Measurements from ENCODE around the gene NSMF. TPM values are rescaled to one million over a fixed set of nuclear protein-coding genes. Genes with fewer than 3 reads are reported as not detected.

NSMF gene
- total and polyA plus RNA-seq, 2 experiments from 2014 or later: 20.3 to 103 TPM

GRCh38 chr9:137467161-137467581, 8.0 kb upstream of the NSMF start:
- Mint-ChIP-seq H3K36me3 (ENCODE audit: low read depth) (no peaks in the 10 kb centered on the region; the same call in 2 of the 3 replicates), H3K9me3 (no peaks in the 10 kb centered on the region; the same call in 2 of the 3 replicates), H3K27ac (no peak overlapping the region), H3K4me1 (no peaks in the 10 kb centered on the region), H3K4me3 (no peak overlapping the region), H3K27me3 (ENCODE audit: insufficient read depth, low read depth, poor library complexity) (peaks cover 8% of the 10 kb centered on the region)
- Histone ChIP-seq H4K20me1 (replicated peaks; ENCODE audit: insufficient read depth) (no peaks in the 10 kb centered on the region), H3K27me3 (ENCODE audit: insufficient read depth) (no peaks in the 10 kb centered on the region), H3K36me3 (ENCODE audit: insufficient read depth) (no peaks in the 10 kb centered on the region), H3K9me2 (ENCODE audit: insufficient read depth) (no peaks in the 10 kb centered on the region), H3K27ac (ENCODE audit: low read depth) (no peak overlapping the region), H2AFZ (no peak overlapping the region), H3K79me2 (replicated peaks; ENCODE audit: insufficient read depth) (no peaks in the 10 kb centered on the region), H3F3A (replicated peaks; ENCODE audit: low read depth) (no peaks in the 10 kb centered on the region), H3K4me1 (ENCODE audit: insufficient read depth) (no peaks in the 10 kb centered on the region), H3K4me2 (no peak overlapping the region), H3K4me3 (no peak overlapping the region)
- ATAC-seq (no peak), DNase-seq (ENCODE audit: low spot score) (no peak)
- TF ChIP-seq, protein P1, sequence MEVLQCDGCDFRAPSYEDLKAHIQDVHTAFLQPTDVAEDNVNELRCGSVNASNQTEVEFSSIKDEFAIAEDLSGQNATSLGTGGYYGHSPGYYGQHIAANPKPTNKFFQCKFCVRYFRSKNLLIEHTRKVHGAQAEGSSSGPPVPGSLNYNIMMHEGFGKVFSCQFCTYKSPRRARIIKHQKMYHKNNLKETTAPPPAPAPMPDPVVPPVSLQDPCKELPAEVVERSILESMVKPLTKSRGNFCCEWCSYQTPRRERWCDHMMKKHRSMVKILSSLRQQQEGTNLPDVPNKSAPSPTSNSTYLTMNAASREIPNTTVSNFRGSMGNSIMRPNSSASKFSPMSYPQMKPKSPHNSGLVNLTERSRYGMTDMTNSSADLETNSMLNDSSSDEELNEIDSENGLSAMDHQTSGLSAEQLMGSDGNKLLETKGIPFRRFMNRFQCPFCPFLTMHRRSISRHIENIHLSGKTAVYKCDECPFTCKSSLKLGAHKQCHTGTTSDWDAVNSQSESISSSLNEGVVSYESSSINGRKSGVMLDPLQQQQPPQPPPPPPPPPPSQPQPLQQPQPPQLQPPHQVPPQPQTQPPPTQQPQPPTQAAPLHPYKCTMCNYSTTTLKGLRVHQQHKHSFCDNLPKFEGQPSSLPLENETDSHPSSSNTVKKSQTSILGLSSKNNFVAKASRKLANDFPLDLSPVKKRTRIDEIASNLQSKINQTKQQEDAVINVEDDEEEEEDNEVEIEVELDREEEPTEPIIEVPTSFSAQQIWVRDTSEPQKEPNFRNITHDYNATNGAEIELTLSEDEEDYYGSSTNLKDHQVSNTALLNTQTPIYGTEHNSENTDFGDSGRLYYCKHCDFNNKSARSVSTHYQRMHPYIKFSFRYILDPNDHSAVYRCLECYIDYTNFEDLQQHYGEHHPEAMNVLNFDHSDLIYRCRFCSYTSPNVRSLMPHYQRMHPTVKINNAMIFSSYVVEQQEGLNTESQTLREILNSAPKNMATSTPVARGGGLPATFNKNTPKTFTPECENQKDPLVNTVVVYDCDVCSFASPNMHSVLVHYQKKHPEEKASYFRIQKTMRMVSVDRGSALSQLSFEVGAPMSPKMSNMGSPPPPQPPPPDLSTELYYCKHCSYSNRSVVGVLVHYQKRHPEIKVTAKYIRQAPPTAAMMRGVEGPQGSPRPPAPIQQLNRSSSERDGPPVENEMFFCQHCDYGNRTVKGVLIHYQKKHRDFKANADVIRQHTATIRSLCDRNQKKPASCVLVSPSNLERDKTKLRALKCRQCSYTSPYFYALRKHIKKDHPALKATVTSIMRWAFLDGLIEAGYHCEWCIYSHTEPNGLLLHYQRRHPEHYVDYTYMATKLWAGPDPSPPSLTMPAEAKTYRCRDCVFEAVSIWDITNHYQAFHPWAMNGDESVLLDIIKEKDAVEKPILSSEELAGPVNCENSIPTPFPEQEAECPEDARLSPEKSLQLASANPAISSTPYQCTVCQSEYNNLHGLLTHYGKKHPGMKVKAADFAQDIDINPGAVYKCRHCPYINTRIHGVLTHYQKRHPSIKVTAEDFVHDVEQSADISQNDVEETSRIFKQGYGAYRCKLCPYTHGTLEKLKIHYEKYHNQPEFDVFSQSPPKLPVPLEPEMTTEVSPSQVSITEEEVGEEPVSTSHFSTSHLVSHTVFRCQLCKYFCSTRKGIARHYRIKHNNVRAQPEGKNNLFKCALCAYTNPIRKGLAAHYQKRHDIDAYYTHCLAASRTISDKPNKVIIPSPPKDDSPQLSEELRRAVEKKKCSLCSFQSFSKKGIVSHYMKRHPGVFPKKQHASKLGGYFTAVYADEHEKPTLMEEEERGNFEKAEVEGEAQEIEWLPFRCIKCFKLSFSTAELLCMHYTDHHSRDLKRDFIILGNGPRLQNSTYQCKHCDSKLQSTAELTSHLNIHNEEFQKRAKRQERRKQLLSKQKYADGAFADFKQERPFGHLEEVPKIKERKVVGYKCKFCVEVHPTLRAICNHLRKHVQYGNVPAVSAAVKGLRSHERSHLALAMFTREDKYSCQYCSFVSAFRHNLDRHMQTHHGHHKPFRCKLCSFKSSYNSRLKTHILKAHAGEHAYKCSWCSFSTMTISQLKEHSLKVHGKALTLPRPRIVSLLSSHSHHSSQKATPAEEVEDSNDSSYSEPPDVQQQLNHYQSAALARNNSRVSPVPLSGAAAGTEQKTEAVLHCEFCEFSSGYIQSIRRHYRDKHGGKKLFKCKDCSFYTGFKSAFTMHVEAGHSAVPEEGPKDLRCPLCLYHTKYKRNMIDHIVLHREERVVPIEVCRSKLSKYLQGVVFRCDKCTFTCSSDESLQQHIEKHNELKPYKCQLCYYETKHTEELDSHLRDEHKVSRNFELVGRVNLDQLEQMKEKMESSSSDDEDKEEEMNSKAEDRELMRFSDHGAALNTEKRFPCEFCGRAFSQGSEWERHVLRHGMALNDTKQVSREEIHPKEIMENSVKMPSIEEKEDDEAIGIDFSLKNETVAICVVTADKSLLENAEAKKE (CRISPR knock-in tag; IDR thresholded peaks at IDR 0.05): no peak
- no peak for TF ChIP-seq CREB1 (CRISPR knock-in tag; IDR thresholded peaks at IDR 0.05; ENCODE audit: low read depth)
- TF ChIP-seq EZH2phosphoT487 (IDR thresholded peaks at IDR 0.05; ENCODE audit: unreplicated experiment): no peak
- no peak for TF ChIP-seq ZNF331 (CRISPR knock-in tag; IDR thresholded peaks at IDR 0.05; ENCODE audit: low read depth)
- no peak for TF ChIP-seq JUNB (IDR thresholded peaks at IDR 0.05; ENCODE audit: unreplicated experiment)
- no peak for TF ChIP-seq NANOG (IDR thresholded peaks at IDR 0.05; ENCODE audit: borderline replicate concordance)
- TF ChIP-seq, protein P2, sequence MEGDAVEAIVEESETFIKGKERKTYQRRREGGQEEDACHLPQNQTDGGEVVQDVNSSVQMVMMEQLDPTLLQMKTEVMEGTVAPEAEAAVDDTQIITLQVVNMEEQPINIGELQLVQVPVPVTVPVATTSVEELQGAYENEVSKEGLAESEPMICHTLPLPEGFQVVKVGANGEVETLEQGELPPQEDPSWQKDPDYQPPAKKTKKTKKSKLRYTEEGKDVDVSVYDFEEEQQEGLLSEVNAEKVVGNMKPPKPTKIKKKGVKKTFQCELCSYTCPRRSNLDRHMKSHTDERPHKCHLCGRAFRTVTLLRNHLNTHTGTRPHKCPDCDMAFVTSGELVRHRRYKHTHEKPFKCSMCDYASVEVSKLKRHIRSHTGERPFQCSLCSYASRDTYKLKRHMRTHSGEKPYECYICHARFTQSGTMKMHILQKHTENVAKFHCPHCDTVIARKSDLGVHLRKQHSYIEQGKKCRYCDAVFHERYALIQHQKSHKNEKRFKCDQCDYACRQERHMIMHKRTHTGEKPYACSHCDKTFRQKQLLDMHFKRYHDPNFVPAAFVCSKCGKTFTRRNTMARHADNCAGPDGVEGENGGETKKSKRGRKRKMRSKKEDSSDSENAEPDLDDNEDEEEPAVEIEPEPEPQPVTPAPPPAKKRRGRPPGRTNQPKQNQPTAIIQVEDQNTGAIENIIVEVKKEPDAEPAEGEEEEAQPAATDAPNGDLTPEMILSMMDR (conservative IDR thresholded peaks at IDR 0.05; ENCODE audit: low read depth in 2 of 2): no peak
- TF ChIP-seq, protein P3, sequence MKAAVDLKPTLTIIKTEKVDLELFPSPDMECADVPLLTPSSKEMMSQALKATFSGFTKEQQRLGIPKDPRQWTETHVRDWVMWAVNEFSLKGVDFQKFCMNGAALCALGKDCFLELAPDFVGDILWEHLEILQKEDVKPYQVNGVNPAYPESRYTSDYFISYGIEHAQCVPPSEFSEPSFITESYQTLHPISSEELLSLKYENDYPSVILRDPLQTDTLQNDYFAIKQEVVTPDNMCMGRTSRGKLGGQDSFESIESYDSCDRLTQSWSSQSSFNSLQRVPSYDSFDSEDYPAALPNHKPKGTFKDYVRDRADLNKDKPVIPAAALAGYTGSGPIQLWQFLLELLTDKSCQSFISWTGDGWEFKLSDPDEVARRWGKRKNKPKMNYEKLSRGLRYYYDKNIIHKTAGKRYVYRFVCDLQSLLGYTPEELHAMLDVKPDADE (IDR thresholded peaks at IDR 0.05): no peak
- TF ChIP-seq, protein P4, sequence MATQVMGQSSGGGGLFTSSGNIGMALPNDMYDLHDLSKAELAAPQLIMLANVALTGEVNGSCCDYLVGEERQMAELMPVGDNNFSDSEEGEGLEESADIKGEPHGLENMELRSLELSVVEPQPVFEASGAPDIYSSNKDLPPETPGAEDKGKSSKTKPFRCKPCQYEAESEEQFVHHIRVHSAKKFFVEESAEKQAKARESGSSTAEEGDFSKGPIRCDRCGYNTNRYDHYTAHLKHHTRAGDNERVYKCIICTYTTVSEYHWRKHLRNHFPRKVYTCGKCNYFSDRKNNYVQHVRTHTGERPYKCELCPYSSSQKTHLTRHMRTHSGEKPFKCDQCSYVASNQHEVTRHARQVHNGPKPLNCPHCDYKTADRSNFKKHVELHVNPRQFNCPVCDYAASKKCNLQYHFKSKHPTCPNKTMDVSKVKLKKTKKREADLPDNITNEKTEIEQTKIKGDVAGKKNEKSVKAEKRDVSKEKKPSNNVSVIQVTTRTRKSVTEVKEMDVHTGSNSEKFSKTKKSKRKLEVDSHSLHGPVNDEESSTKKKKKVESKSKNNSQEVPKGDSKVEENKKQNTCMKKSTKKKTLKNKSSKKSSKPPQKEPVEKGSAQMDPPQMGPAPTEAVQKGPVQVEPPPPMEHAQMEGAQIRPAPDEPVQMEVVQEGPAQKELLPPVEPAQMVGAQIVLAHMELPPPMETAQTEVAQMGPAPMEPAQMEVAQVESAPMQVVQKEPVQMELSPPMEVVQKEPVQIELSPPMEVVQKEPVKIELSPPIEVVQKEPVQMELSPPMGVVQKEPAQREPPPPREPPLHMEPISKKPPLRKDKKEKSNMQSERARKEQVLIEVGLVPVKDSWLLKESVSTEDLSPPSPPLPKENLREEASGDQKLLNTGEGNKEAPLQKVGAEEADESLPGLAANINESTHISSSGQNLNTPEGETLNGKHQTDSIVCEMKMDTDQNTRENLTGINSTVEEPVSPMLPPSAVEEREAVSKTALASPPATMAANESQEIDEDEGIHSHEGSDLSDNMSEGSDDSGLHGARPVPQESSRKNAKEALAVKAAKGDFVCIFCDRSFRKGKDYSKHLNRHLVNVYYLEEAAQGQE (IDR thresholded peaks at IDR 0.05; ENCODE audit: unreplicated experiment): no peak
- TF ChIP-seq POLR2AphosphoS5 (IDR thresholded peaks at IDR 0.05; ENCODE audit: low read depth): no peak
- no peak for TF ChIP-seq EZH2 (IDR thresholded peaks at IDR 0.05; ENCODE audit: low read depth, unreplicated experiment)
- TF ChIP-seq ZNF114 (CRISPR knock-in tag; IDR thresholded peaks at IDR 0.05): no peak
